ENCODE measurements around the gene RPF1.

DNA sequence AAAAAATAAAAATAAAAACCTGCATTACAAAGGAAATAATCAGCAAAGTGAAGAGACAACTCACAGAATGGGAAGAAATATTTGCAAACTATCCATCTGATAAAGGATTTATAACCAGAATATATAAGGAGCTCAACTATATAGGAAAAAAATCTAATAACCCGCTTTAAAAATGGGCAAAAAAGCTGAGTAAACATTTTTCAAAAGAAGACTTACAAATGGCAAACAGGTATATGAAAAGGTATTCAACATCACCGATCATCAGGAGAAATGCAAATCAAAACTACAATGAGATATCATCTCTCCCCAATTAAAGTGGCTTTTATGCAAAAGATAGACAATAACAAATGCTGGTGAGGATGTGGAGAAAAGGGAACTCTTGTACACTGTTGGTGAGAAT is 31.1 kb downstream of the RPF1 start:
- TF ChIP-seq, protein P1, sequence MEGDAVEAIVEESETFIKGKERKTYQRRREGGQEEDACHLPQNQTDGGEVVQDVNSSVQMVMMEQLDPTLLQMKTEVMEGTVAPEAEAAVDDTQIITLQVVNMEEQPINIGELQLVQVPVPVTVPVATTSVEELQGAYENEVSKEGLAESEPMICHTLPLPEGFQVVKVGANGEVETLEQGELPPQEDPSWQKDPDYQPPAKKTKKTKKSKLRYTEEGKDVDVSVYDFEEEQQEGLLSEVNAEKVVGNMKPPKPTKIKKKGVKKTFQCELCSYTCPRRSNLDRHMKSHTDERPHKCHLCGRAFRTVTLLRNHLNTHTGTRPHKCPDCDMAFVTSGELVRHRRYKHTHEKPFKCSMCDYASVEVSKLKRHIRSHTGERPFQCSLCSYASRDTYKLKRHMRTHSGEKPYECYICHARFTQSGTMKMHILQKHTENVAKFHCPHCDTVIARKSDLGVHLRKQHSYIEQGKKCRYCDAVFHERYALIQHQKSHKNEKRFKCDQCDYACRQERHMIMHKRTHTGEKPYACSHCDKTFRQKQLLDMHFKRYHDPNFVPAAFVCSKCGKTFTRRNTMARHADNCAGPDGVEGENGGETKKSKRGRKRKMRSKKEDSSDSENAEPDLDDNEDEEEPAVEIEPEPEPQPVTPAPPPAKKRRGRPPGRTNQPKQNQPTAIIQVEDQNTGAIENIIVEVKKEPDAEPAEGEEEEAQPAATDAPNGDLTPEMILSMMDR (IDR thresholded peaks at IDR 0.05): no peak
- TF ChIP-seq POLR2A (IDR thresholded peaks at IDR 0.05) (no peak), POLR2AphosphoS5 (IDR thresholded peaks at IDR 0.05) (no peak)
